Measurements from ENCODE around the gene EIF4E3. TPM values are rescaled to one million over a fixed set of nuclear protein-coding genes. Genes with fewer than 3 reads are reported as not detected.

Gene EIF4E3
- total RNA-seq, 1 donor from 2014 or later = 49.2 TPM

GRCh38 chr3:71628522-71628921 is 96.7 kb downstream of the EIF4E3 start:
- intact Hi-C loops (cut with DNase I) = no loop called here
- DNase-seq (ENCODE audit: missing footprints) = no peak
- no peak for ATAC-seq

GRCh38 chr3:71625676-71626075 is 99.5 kb downstream of the EIF4E3 start:
- DNase-seq (ENCODE audit: missing footprints) = no peak
- intact Hi-C loops (cut with DNase I) = no loop called here
- ATAC-seq = no peak

Other genes starting within 250 kb of the EIF4E3 start
- 38.5 TPM for gene FOXP1, start 141.7 kb downstream of the EIF4E3 start, total RNA-seq
- 3.7 TPM for gene GPR27, start 28.5 kb upstream of the EIF4E3 start, total RNA-seq
- gene PROK2, start 59.7 kb upstream of the EIF4E3 start, total RNA-seq = 0.41 TPM